GM12865 (cell line): ENCODE measurements around the gene USP36.

Experiments used
- DNase-seq: peaks from one replicate; pipeline ENCODE4 v3.0.0; 2010; ENCODE audit warnings: low read depth
- H3K4me3 ChIP-seq: 2 replicates; pipeline ENCODE4 v1.5.1; 2011; ENCODE audit warnings: mild to moderate bottlenecking, low read depth, low read length, control low read depth
- CTCF ChIP-seq: IDR thresholded peaks from 2 replicates; pipeline ENCODE4 v1.5.1; 2011; ENCODE audit warnings: low read length, control low read depth, low read depth, inconsistent platforms; ENCODE audit not compliant: insufficient read depth; ENCODE audit errors: missing control alignments

Gene USP36

GRCh38 chr17:78821961-78822360, 18.7 kb downstream of the USP36 start:
- no peak for TF ChIP-seq CTCF
- no peak for DNase-seq
- H3K4me3 ChIP-seq = no peak overlapping the region

GRCh38 chr17:78820841-78821240, 19.8 kb downstream of the USP36 start:
- TF ChIP-seq CTCF = no peak
- no peak overlapping the region for H3K4me3 ChIP-seq
- DNase-seq = no peak

GRCh38 chr17:78819806-78820792, 20.5 kb downstream of the USP36 start:
- no peak for TF ChIP-seq CTCF

GRCh38 chr17:78819402-78819801, 21.2 kb downstream of the USP36 start:
- DNase-seq = no peak
- H3K4me3 ChIP-seq = no peak overlapping the region
- TF ChIP-seq CTCF = no peak

More at GRCh38 chr17:78819806-78820792, 20.5 kb downstream of the USP36 start:
- DNase-seq = no peak
- no peak overlapping the region for H3K4me3 ChIP-seq

- H3K4me3 ChIP-seq = no peak overlapping the region
- TF ChIP-seq CTCF = no peak
- DNase-seq = no peak
These were observed 21.7 kb downstream of the USP36 start for GRCh38 chr17:78818932-78819331.

GRCh38 chr17:78818152-78818846, 22.3 kb downstream of the USP36 start:
- no peak for DNase-seq
- H3K4me3 ChIP-seq = no peak overlapping the region
- TF ChIP-seq CTCF = no peak
